GM23338 (cell line): ENCODE measurements around the gene LHX3. TPM values are rescaled to one million over a fixed set of nuclear protein-coding genes. Genes with fewer than 3 reads are reported as not detected.

Experiments
- ATAC-seq: fragments of 200-7000 bp; cut with Tn5 transposase; 3 replicates; pipeline ENCODE4 v1.9.1; 2020
- DNase-seq: peaks from one replicate; pipeline ENCODE4 v3.0.0-alpha.2; 2015; ENCODE audit warnings: low spot score
- H2AFZ ChIP-seq: fragments of 200-600 bp; sonication (generic); 2 replicates; pipeline ENCODE4 v1.8.0; 2016; ENCODE audit warnings: antibody characterized with exemption, mild to moderate bottlenecking, moderate library complexity
- H3F3A ChIP-seq: fragments of 200-600 bp; sonication (generic); replicated peaks from 2 replicates; pipeline ENCODE4 v1.8.0; 2017; ENCODE audit warnings: antibody characterized with exemption, mixed run types, low read depth
- H3K27ac ChIP-seq: fragments of 200-600 bp; sonication (generic); 2 replicates; pipeline ENCODE4 v1.6.1; 2016; ENCODE audit warnings: low read depth
- H3K27me3 ChIP-seq: fragments of 200-600 bp; sonication (generic); 2 replicates; pipeline ENCODE4 v1.8.0; 2016; ENCODE audit warnings: mild to moderate bottlenecking, mixed run types, moderate library complexity; ENCODE audit not compliant: insufficient read depth
- H3K36me3 ChIP-seq: fragments of 200-600 bp; sonication (generic); 2 replicates; pipeline ENCODE4 v1.8.0; 2016; ENCODE audit warnings: mild to moderate bottlenecking; ENCODE audit not compliant: insufficient read depth
- H3K4me1 ChIP-seq: fragments of 200-600 bp; sonication (generic); 2 replicates; pipeline ENCODE4 v1.8.0; 2016; ENCODE audit warnings: mild to moderate bottlenecking, moderate library complexity; ENCODE audit not compliant: insufficient read depth
- H3K4me2 ChIP-seq: fragments of 200-600 bp; sonication (generic); 2 replicates; pipeline ENCODE4 v1.7.1; 2017; ENCODE audit warnings: mixed run types
- H3K4me3 ChIP-seq: fragments of 200-600 bp; sonication (generic); 2 replicates; pipeline ENCODE4 v1.6.1; 2016; ENCODE audit warnings: mixed run types
- H3K79me2 ChIP-seq: fragments of 200-600 bp; sonication (generic); replicated peaks from 2 replicates; pipeline ENCODE4 v1.8.0; 2017; ENCODE audit warnings: mild to moderate bottlenecking; ENCODE audit not compliant: insufficient read depth
- H3K9me2 ChIP-seq: fragments of 200-600 bp; sonication (generic); 2 replicates; pipeline ENCODE4 v1.8.0; 2017; ENCODE audit not compliant: insufficient read depth
- H4K20me1 ChIP-seq: fragments of 200-600 bp; sonication (generic); replicated peaks from 2 replicates; pipeline ENCODE4 v1.8.0; 2017; ENCODE audit warnings: mild to moderate bottlenecking; ENCODE audit not compliant: insufficient read depth
- H3K27ac Mint-ChIP-seq: 2 replicates; pipeline ENCODE4 v1.8.0; 2020; ENCODE audit warnings: inconsistent platforms, mild to moderate bottlenecking, moderate library complexity, mixed read lengths
- H3K27me3 Mint-ChIP-seq: 3 replicates; pipeline ENCODE4 v1.8.0; 2022; ENCODE audit warnings: low read depth, mild to moderate bottlenecking, moderate library complexity, mixed read lengths, inconsistent platforms; ENCODE audit not compliant: insufficient read depth, poor library complexity
- H3K36me3 Mint-ChIP-seq: 3 replicates; pipeline ENCODE4 v1.8.0; 2021; ENCODE audit warnings: low read depth, mild to moderate bottlenecking, inconsistent platforms, moderate library complexity, mixed read lengths
- H3K4me1 Mint-ChIP-seq: 3 replicates; pipeline ENCODE4 v1.8.0; 2020; ENCODE audit warnings: mild to moderate bottlenecking, inconsistent platforms, mixed read lengths
- H3K4me3 Mint-ChIP-seq: 3 replicates; pipeline ENCODE4 v1.8.0; 2021; ENCODE audit warnings: moderate library complexity, mild to moderate bottlenecking, inconsistent platforms, mixed read lengths
- H3K9me3 Mint-ChIP-seq: 3 replicates; pipeline ENCODE4 v1.8.0; 2020; ENCODE audit warnings: moderate library complexity, mild to moderate bottlenecking, inconsistent platforms, mixed read lengths
- CREB1 ChIP-seq: fragments of 250-450 bp; sonication (Bioruptor Pico); IDR thresholded peaks from 2 replicates; pipeline ENCODE4 v1.5.0; 2020; ENCODE audit warnings: low read depth, mild to moderate bottlenecking, moderate library complexity
- CTCF ChIP-seq, 2 experiments: fragments of 200-600 bp in 1 of 2; sonication (generic) in 1 of 2; conservative IDR thresholded peaks; 2 replicates each; pipeline versions ENCODE4 v1.5.1 to v1.6.1; 2016 to 2017; ENCODE audit warnings: antibody characterized with exemption in 2 of 2, low read depth in 2 of 2, mild to moderate bottlenecking in 2 of 2, moderate library complexity in 1 of 2
- ETS1 ChIP-seq: IDR thresholded peaks from 2 replicates; pipeline ENCODE4 v1.6.1; 2016; ENCODE audit warnings: antibody characterized with exemption
- EZH2 ChIP-seq: fragments of 200-600 bp; sonication (generic); IDR thresholded peaks from one replicate; pipeline ENCODE4 v1.8.0; 2017; ENCODE audit warnings: antibody characterized with exemption, mild to moderate bottlenecking, low read depth; ENCODE audit not compliant: unreplicated experiment
- EZH2phosphoT487 ChIP-seq: fragments of 200-600 bp; sonication (generic); IDR thresholded peaks from one replicate; pipeline ENCODE4 v1.8.1; 2018; ENCODE audit warnings: antibody characterized with exemption; ENCODE audit not compliant: unreplicated experiment
- JUNB ChIP-seq: IDR thresholded peaks from one replicate; pipeline ENCODE4 v1.6.1; 2016; ENCODE audit warnings: antibody characterized with exemption; ENCODE audit not compliant: unreplicated experiment
- NANOG ChIP-seq: IDR thresholded peaks from 2 replicates; pipeline ENCODE4 v1.6.1; 2016; ENCODE audit warnings: antibody characterized with exemption, borderline replicate concordance
- POLR2AphosphoS5 ChIP-seq: IDR thresholded peaks from 2 replicates; pipeline ENCODE4 v1.6.1; 2016; ENCODE audit warnings: antibody characterized with exemption, low read depth
- REST ChIP-seq: IDR thresholded peaks from one replicate; pipeline ENCODE4 v1.6.1; 2018; ENCODE audit warnings: antibody characterized with exemption; ENCODE audit not compliant: unreplicated experiment
- STAT1 ChIP-seq: IDR thresholded peaks from one replicate; pipeline ENCODE4 v1.6.1; 2016; ENCODE audit warnings: antibody characterized with exemption; ENCODE audit not compliant: unreplicated experiment
- ZNF114 ChIP-seq: fragments of 250-450 bp; sonication (Bioruptor Pico); IDR thresholded peaks from 2 replicates; pipeline ENCODE4 v1.5.0; 2020; ENCODE audit warnings: mild to moderate bottlenecking, moderate library complexity
- ZNF331 ChIP-seq: fragments of 250-450 bp; sonication (Bioruptor Pico); IDR thresholded peaks from 2 replicates; pipeline ENCODE4 v1.5.0; 2020; ENCODE audit warnings: low read depth, mild to moderate bottlenecking, moderate library complexity
- ZNF462 ChIP-seq: fragments of 250-450 bp; sonication (Bioruptor Pico); IDR thresholded peaks from 2 replicates; pipeline ENCODE4 v1.5.0; 2020; ENCODE audit warnings: mild to moderate bottlenecking, moderate library complexity
- polyA plus RNA-seq: library from polyadenylated mRNA; unstranded; fragments of >200 nt; fragmentation: Nextera tagmentation; extraction: Ambion mirVana; gene quantifications from 2 replicates; pipeline ENCODE4 v1.2.1, GENCODE V29; 2016
- total RNA-seq: library from RNA; depleted of rRNA; stranded (reverse); fragments of >200 nt; shearing (Covaris generic); gene quantifications from 2 replicates; pipeline ENCODE4 v1.2.3, GENCODE V29; 2014

Gene LHX3
- total and polyA plus RNA-seq, 2 experiments from 2014 or later = 0.08 TPM; not detected in 1

- Histone ChIP-seq H3K4me1 (peaks cover 5% of the 10 kb centered on the region; the same call in 1 of the 2 replicates), H3K27me3 (peaks cover 12% of the 10 kb centered on the region), H3K79me2 (no peaks in the 10 kb centered on the region), H4K20me1 (no peaks in the 10 kb centered on the region), H3F3A (no peaks in the 10 kb centered on the region), H3K4me2 (no peak overlapping the region), H3K9me2 (no peaks in the 10 kb centered on the region), H3K27ac (no peak overlapping the region), H3K4me3 (no peak overlapping the region), H3K36me3 (no peaks in the 10 kb centered on the region), H2AFZ (no peak overlapping the region)
- Mint-ChIP-seq H3K27me3 (peaks cover 23% of the 10 kb centered on the region), H3K4me3 (no peak overlapping the region), H3K4me1 (peaks cover 16% of the 10 kb centered on the region), H3K9me3 (no peaks in the 10 kb centered on the region), H3K27ac (no peak overlapping the region), H3K36me3 (no peaks in the 10 kb centered on the region)
- no peak for DNase-seq
- TF ChIP-seq CREB1 (CRISPR knock-in tag) = no peak
- TF ChIP-seq REST = no peak
- TF ChIP-seq ZNF331 (CRISPR knock-in tag) = no peak
- no peak for TF ChIP-seq EZH2
- TF ChIP-seq EZH2phosphoT487 = no peak
- TF ChIP-seq ETS1 = no peak
- no peak for TF ChIP-seq POLR2AphosphoS5
- TF ChIP-seq JUNB = no peak
- TF ChIP-seq ZNF462 = no peak
- no peak for TF ChIP-seq ZNF114
- no peak for TF ChIP-seq NANOG
- TF ChIP-seq STAT1 = no peak
- no peak for TF ChIP-seq CTCF (conservative IDR thresholded peaks at IDR 0.05; ENCODE audit: low read depth in 2 of 2)
- ATAC-seq = no peak
Measured at GRCh38 chr9:136186386-136186785, 18.5 kb downstream of the LHX3 start.
